GM18505 (cell line): Measurements from ENCODE around the gene FOXF1.

Experiments
- ATAC-seq: cut with Tn5 transposase; IDR thresholded peaks from one replicate; pipeline ENCODE4 v1.9.1; 2021; ENCODE audit not compliant: unreplicated experiment
- POLR2A ChIP-seq: IDR thresholded peaks from 4 replicates; pipeline ENCODE4 v1.6.1; 2011; ENCODE audit warnings: borderline replicate concordance; ENCODE audit not compliant: insufficient read depth, insufficient read length; ENCODE audit errors: extremely low read depth

Gene FOXF1

GRCh38 chr16:86504315-86505184 is 5.8 kb upstream of the FOXF1 start:
- ATAC-seq = no peak
- TF ChIP-seq POLR2A = no peak

GRCh38 chr16:86505185-86505898 is 5.0 kb upstream of the FOXF1 start:
- no peak for TF ChIP-seq POLR2A
- no peak for ATAC-seq

- no peak for TF ChIP-seq POLR2A
- ATAC-seq = no peak
Observed at GRCh38 chr16:86505899-86506864, 4.1 kb upstream of the FOXF1 start.

GRCh38 chr16:86507173-86508027 is 2.9 kb upstream of the FOXF1 start:
- TF ChIP-seq POLR2A = no peak
- ATAC-seq = no peak

- no peak for ATAC-seq
- no peak for TF ChIP-seq POLR2A
Observed at GRCh38 chr16:86508028-86508946, 2.0 kb upstream of the FOXF1 start.

GRCh38 chr16:86508947-86509758 is 1.2 kb upstream of the FOXF1 start:
- TF ChIP-seq POLR2A = no peak
- no peak for ATAC-seq

- ATAC-seq = no peak
- no peak for TF ChIP-seq POLR2A
Observed at GRCh38 chr16:86509759-86510464, 415 bp upstream of the FOXF1 start.

GRCh38 chr16:86511317-86512161 is 1.2 kb downstream of the FOXF1 start:
- ATAC-seq = no peak
- TF ChIP-seq POLR2A = no peak

GRCh38 chr16:86512301-86512859 is 2.1 kb downstream of the FOXF1 start:
- ATAC-seq = no peak
- TF ChIP-seq POLR2A = no peak

- no peak for TF ChIP-seq POLR2A
- ATAC-seq = no peak
Observed at GRCh38 chr16:86512860-86513470, 2.6 kb downstream of the FOXF1 start.
